Endothelial cell of umbilical vein (primary cell): Measurements from ENCODE around the gene ZBTB7C. TPM values are rescaled to one million over a fixed set of nuclear protein-coding genes. Genes with fewer than 3 reads are reported as not detected.

Experiments
- BruUV-seq: library from RNA; stranded (reverse); fragments of 400-500 nt; replicated peaks from 2 replicates; lab custom pipeline; 2021; lab: Mats Ljungman, UMichigan
- CTCF ChIA-PET: fragments of 300-600, 350-600 bp; sonication (Branson Sonifier 250); formaldehyde crosslinking; loops from one replicate; lab custom pipeline; 2021; ENCODE audit warnings: antibody characterized with exemption, inconsistent platforms; lab: Charles Lee
- POLR2A ChIA-PET: fragments of 300-600, 350-600 bp; sonication (Branson Sonifier 250); formaldehyde crosslinking; loops from one replicate; lab custom pipeline; 2021; ENCODE audit warnings: antibody characterized with exemption, inconsistent platforms; lab: Charles Lee
- DNase-seq: peaks from one replicate; pipeline ENCODE4 v3.0.0-alpha.2; 2011; ENCODE audit warnings: low read depth, low spot score
- FAIRE-seq: peaks from 2 replicates; lab custom pipeline; 2011; peaks lifted over from hg19 to GRCh38; lab: Jason Lieb, UNC
- H2AFZ ChIP-seq: 2 replicates; pipeline ENCODE4 v1.6.0; 2012; ENCODE audit warnings: low read depth, low read length, control low read depth, inconsistent platforms
- H3K27ac ChIP-seq: 2 replicates; pipeline ENCODE4 v1.5.1; 2011; ENCODE audit warnings: low read depth, mild to moderate bottlenecking, control low read depth, low read length, moderate library complexity; ENCODE audit not compliant: insufficient read depth
- H3K27me3 ChIP-seq, 2 experiments: 2 replicates each; pipeline versions ENCODE4 v1.6.0 to v1.6.1; 2011; ENCODE audit warnings: low read length in 2 of 2, mixed read lengths in 1 of 2; ENCODE audit not compliant: control insufficient read depth in 2 of 2, insufficient read depth in 2 of 2
- H3K36me3 ChIP-seq, 2 experiments: 2 replicates in 1 of 2; 3 replicates in 1 of 2; pipeline ENCODE4 v1.5.1; 2011; ENCODE audit warnings: low read length in 2 of 2, mild to moderate bottlenecking in 1 of 2, moderate library complexity in 1 of 2; ENCODE audit not compliant: control insufficient read depth in 2 of 2, insufficient read depth in 2 of 2; ENCODE audit errors: extremely low read depth in 1 of 2
- H3K4me1 ChIP-seq: 3 replicates; pipeline ENCODE4 v1.5.1; 2011; ENCODE audit warnings: mild to moderate bottlenecking, low read length; ENCODE audit not compliant: control insufficient read depth, insufficient read depth; ENCODE audit errors: extremely low read depth
- H3K4me2 ChIP-seq: 2 replicates; pipeline ENCODE4 v1.6.1; 2011; ENCODE audit warnings: low read length, control low read depth, mixed read lengths; ENCODE audit not compliant: insufficient read depth
- H3K4me3 ChIP-seq, 3 experiments: fragments of 200-600 bp in 1 of 3; sonication (generic), shearing (Covaris generic) in 1 of 3; replicated peaks in 1 of 3; 2 replicates each; pipeline ENCODE4 v1.5.1; 2011 to 2016; ENCODE audit warnings: control low read depth in 3 of 3, low read length in 3 of 3, mild to moderate bottlenecking in 2 of 3, inconsistent platforms in 1 of 3, low read depth in 1 of 3, moderate library complexity in 1 of 3; ENCODE audit not compliant: insufficient read depth in 1 of 3
- H3K79me2 ChIP-seq: 2 replicates; pipeline ENCODE4 v1.6.0; 2012; ENCODE audit warnings: low read length, inconsistent platforms; ENCODE audit not compliant: control insufficient read depth, insufficient read depth
- H3K9ac ChIP-seq: replicated peaks from 2 replicates; pipeline ENCODE3; 2011; ENCODE audit warnings: low read length, control low read depth; ENCODE audit not compliant: insufficient read depth; ENCODE audit errors: extremely low read depth
- H3K9me1 ChIP-seq: replicated peaks from 3 replicates; pipeline ENCODE4 v1.6.0; 2011; ENCODE audit warnings: mild to moderate bottlenecking, low read length; ENCODE audit not compliant: control insufficient read depth, insufficient read depth; ENCODE audit errors: extremely low read depth
- H3K9me3 ChIP-seq: replicated peaks from 2 replicates; pipeline ENCODE4 v1.5.1; 2012; ENCODE audit warnings: low read length, inconsistent platforms; ENCODE audit not compliant: control insufficient read depth, insufficient read depth
- H4K20me1 ChIP-seq: replicated peaks from 2 replicates; pipeline ENCODE3; 2011; ENCODE audit warnings: mild to moderate bottlenecking, low read length; ENCODE audit not compliant: control insufficient read depth, insufficient read depth; ENCODE audit errors: extremely low read depth
- EZH2 ChIP-seq: IDR thresholded peaks from 2 replicates; pipeline ENCODE4 v1.6.1; 2012; ENCODE audit warnings: borderline replicate concordance, low read depth, mild to moderate bottlenecking, moderate library complexity, low read length, inconsistent platforms; ENCODE audit not compliant: severe bottlenecking
- FOS ChIP-seq: IDR thresholded peaks from 2 replicates; pipeline ENCODE4 v1.6.1; 2011; ENCODE audit warnings: mild to moderate bottlenecking, low read length, moderate library complexity, borderline replicate concordance; ENCODE audit not compliant: insufficient read depth
- GATA2 ChIP-seq: IDR thresholded peaks from 2 replicates; pipeline ENCODE4 v1.7.0; 2011; ENCODE audit warnings: low read depth, mild to moderate bottlenecking, moderate library complexity, mixed read lengths, low read length; ENCODE audit not compliant: insufficient read length, insufficient read depth
- JUN ChIP-seq: IDR thresholded peaks from 2 replicates; pipeline ENCODE4 v1.6.1; 2011; ENCODE audit warnings: borderline replicate concordance, low read depth; ENCODE audit not compliant: insufficient read length, insufficient read depth
- MYC ChIP-seq: IDR thresholded peaks from one replicate; pipeline ENCODE4 v1.6.1; 2011; ENCODE audit warnings: mild to moderate bottlenecking, low read depth, low read length
- POLR2A ChIP-seq: IDR thresholded peaks from 2 replicates; pipeline ENCODE4 v1.6.1; 2012; ENCODE audit warnings: low read depth, mild to moderate bottlenecking, control low read depth, low read length
- POLR2AphosphoS5 ChIP-seq: IDR thresholded peaks from 2 replicates; pipeline ENCODE4 v1.6.1; 2012; ENCODE audit warnings: low read depth, mild to moderate bottlenecking, control low read depth, low read length, moderate library complexity; ENCODE audit not compliant: insufficient read depth
- dilution Hi-C: fragments of 300-500 bp; cut with MboI; formaldehyde crosslinking; loops from one replicate; pipeline ENCODE4 v1.15.0; 2019; ENCODE audit warnings: low sequenced_read_pairs; ENCODE audit not compliant: extremely low pct_ligation_motif_present
- intact Hi-C: fragments of 100-400 bp; cut with micrococcal nuclease; formaldehyde crosslinking; loops from one replicate; pipeline ENCODE4 v1.10.0; 2022
- polyA plus RNA-seq, 4 experiments: library from polyadenylated mRNA; depleted of rRNA in 3 of 4; stranded (reverse) in 3 of 4; unstranded in 1 of 4; fragments of >200 nt; gene quantifications; 2 replicates each; pipeline versions ENCODE4 v1.2.1 to v1.2.3, GENCODE V29; 2011 to 2012; ENCODE audit warnings: missing spikeins in 1 of 4
- total RNA-seq: library from RNA; stranded (reverse); gene quantifications from 2 replicates; pipeline ENCODE4 v1.2.3, GENCODE V29; 2021
- TF ChIP-seq, protein P1 (sequence below): IDR thresholded peaks from 2 replicates; pipeline ENCODE4 v1.6.1; 2011; ENCODE audit not compliant: insufficient read depth, insufficient read length
- TF ChIP-seq, protein P2 (sequence below), 2 donors: IDR thresholded peaks; 1 replicate in 1 of 2; 2 replicates in 1 of 2; pipeline ENCODE4 v1.5.1; 2011; ENCODE audit warnings: low read length in 2 of 2, mild to moderate bottlenecking in 2 of 2, moderate library complexity in 2 of 2, control low read depth in 1 of 2, inconsistent platforms in 1 of 2, low read depth in 1 of 2; ENCODE audit not compliant: insufficient read depth in 1 of 2; ENCODE audit errors: extremely low read depth in 1 of 2

Gene ZBTB7C
- total and polyA plus RNA-seq, 2 donors (not counting 3 experiments of a cell fraction or from before 2014, with no cell fraction given), result not detected

DNA sequence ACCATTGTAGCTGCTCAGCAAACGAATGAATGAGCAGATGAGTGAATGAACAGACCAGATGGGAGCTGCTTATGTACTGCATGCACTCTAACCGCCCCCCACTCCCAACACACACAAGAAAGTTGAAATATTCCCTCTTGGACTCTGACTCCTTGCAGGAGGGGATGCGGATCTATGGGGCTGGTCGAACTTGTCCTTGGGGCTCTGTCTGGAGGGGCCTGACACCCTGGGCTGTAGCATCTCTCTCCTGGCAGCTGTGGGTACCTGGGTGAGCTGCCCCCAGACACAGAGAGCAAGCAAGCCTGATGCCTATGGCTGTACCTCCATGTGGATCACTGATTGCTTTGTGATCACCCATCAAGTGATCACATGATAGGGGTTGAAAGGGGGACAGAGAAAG, 286.4 kb downstream of the ZBTB7C start:
- Histone ChIP-seq H3K4me1 (no peaks in the 10 kb centered on the region), H4K20me1 (no peaks in the 10 kb centered on the region), H3K9ac (no peak overlapping the region), H3K4me3 (no peak overlapping the region), H3K36me3 (no peaks in the 10 kb centered on the region), H2AFZ (no peak overlapping the region), H3K9me3 (no peaks in the 10 kb centered on the region), H3K9me1 (no peaks in the 10 kb centered on the region), H3K79me2 (no peaks in the 10 kb centered on the region), H3K4me2 (no peak overlapping the region), H3K27me3 (no peaks in the 10 kb centered on the region), H3K27ac (no peak overlapping the region)
- ChIA-PET POLR2A (no interaction called here), CTCF (no interaction called here)
- intact Hi-C loops, result no loop called here
- no TSS peak for BruUV-seq
- dilution Hi-C loops, result no loop called here
- FAIRE-seq (no peak), DNase-seq (no peak)
- TF ChIP-seq POLR2AphosphoS5, result no peak
- TF ChIP-seq, protein P1, sequence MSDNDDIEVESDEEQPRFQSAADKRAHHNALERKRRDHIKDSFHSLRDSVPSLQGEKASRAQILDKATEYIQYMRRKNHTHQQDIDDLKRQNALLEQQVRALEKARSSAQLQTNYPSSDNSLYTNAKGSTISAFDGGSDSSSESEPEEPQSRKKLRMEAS, result no peak
- no peak for TF ChIP-seq JUN
- TF ChIP-seq EZH2, result no peak
- no peak for TF ChIP-seq FOS
- no peak for TF ChIP-seq POLR2A
- TF ChIP-seq GATA2, result no peak
- TF ChIP-seq, protein P2, sequence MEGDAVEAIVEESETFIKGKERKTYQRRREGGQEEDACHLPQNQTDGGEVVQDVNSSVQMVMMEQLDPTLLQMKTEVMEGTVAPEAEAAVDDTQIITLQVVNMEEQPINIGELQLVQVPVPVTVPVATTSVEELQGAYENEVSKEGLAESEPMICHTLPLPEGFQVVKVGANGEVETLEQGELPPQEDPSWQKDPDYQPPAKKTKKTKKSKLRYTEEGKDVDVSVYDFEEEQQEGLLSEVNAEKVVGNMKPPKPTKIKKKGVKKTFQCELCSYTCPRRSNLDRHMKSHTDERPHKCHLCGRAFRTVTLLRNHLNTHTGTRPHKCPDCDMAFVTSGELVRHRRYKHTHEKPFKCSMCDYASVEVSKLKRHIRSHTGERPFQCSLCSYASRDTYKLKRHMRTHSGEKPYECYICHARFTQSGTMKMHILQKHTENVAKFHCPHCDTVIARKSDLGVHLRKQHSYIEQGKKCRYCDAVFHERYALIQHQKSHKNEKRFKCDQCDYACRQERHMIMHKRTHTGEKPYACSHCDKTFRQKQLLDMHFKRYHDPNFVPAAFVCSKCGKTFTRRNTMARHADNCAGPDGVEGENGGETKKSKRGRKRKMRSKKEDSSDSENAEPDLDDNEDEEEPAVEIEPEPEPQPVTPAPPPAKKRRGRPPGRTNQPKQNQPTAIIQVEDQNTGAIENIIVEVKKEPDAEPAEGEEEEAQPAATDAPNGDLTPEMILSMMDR (IDR thresholded peaks at IDR 0.05; ENCODE audit: extremely low read depth in 1 of 2, insufficient read depth in 1 of 2, low read depth in 1 of 2, low read length in 2 of 2), result no peak
- no peak for TF ChIP-seq MYC
